Measurements from ENCODE around the gene AXL. TPM values are rescaled to one million over a fixed set of nuclear protein-coding genes. Genes with fewer than 3 reads are reported as not detected.

AXL gene
- total RNA-seq, 2 donors from 2014 or later: 27.3 to 81.4 TPM

GRCh38 chr19:41218249-41218614 is 791 bp upstream of the AXL start:
- no peaks in the 10 kb centered on the region for H3K27me3 ChIP-seq
- DNase-seq (ENCODE audit: low spot score): no peak
- no peaks in the 10 kb centered on the region for H3K9me3 ChIP-seq
- peak overlapping the region; percentile 93 to 99 for H3K27ac ChIP-seq
- TF ChIP-seq CTCF (IDR thresholded peaks at IDR 0.05): no peak
- peak overlapping the region; percentile 66 to 80 for H3K4me3 ChIP-seq
- peaks cover 0 to 19% of the 10 kb centered on the region in 2 donors for H3K4me1 ChIP-seq
- H3K36me3 ChIP-seq: peaks cover 10% of the 10 kb centered on the region

- TF ChIP-seq CTCF (IDR thresholded peaks at IDR 0.05): no peak
- Histone ChIP-seq H3K9me3 (no peaks in the 10 kb centered on the region), H3K4me1 (peaks cover 0 to 30% of the 10 kb centered on the region in 2 donors), H3K27me3 (no peaks in the 10 kb centered on the region), H3K27ac (peak overlapping the region; percentile 93 to 99), H3K4me3 (peak overlapping the region; percentile 66 to 80), H3K36me3 (peaks cover 10% of the 10 kb centered on the region)
- DNase-seq (ENCODE audit: low spot score): no peak
These were observed 1.0 kb downstream of the AXL start for GRCh38 chr19:41219924-41220567.

- H3K27me3 ChIP-seq: no peaks in the 10 kb centered on the region
- no peak for TF ChIP-seq CTCF (IDR thresholded peaks at IDR 0.05)
- H3K4me1 ChIP-seq: peaks cover 0 to 38% of the 10 kb centered on the region in 2 donors
- H3K27ac ChIP-seq: peak overlapping the region; percentile 93 to 99
- peaks cover 10% of the 10 kb centered on the region for H3K36me3 ChIP-seq
- H3K9me3 ChIP-seq: no peaks in the 10 kb centered on the region
- H3K4me3 ChIP-seq: peak overlapping the region; percentile 66 to 80
- no peak for DNase-seq (ENCODE audit: low spot score)
These were observed 1.8 kb downstream of the AXL start for GRCh38 chr19:41220811-41221210.

- Histone ChIP-seq H3K27ac (peak overlapping the region; percentile 93 to 99), H3K27me3 (no peaks in the 10 kb centered on the region), H3K9me3 (no peaks in the 10 kb centered on the region), H3K4me3 (no peak overlapping the region), H3K36me3 (peaks cover 10% of the 10 kb centered on the region), H3K4me1 (peaks cover 0 to 45% of the 10 kb centered on the region in 2 donors)
- no peak for DNase-seq (ENCODE audit: low spot score)
- no peak for TF ChIP-seq CTCF (IDR thresholded peaks at IDR 0.05)
These were observed 2.6 kb downstream of the AXL start for GRCh38 chr19:41221514-41222205.

GRCh38 chr19:41222240-41222639 is 3.2 kb downstream of the AXL start:
- Histone ChIP-seq H3K9me3 (no peaks in the 10 kb centered on the region), H3K4me3 (no peak overlapping the region), H3K27me3 (no peaks in the 10 kb centered on the region), H3K36me3 (peaks cover 10% of the 10 kb centered on the region), H3K4me1 (peaks cover 0 to 50% of the 10 kb centered on the region in 2 donors), H3K27ac (peak overlapping the region; percentile 93 to 99)
- no peak for DNase-seq (ENCODE audit: low spot score)
- TF ChIP-seq CTCF (IDR thresholded peaks at IDR 0.05): no peak
